NCI-H82 treated with DMSO at 0.1 percent for 48 hours (cell line): Measurements from ENCODE around the gene CACNB3.
A peak's percentile ranks its signal among the peaks of the same experiment; 100 is the strongest.

Experiments used
- DNase-seq: peaks from one replicate; lab custom pipeline; 2025; ENCODE audit not compliant: unreplicated experiment; lab: John Stamatoyannopoulos, UW

Gene CACNB3

DNA sequence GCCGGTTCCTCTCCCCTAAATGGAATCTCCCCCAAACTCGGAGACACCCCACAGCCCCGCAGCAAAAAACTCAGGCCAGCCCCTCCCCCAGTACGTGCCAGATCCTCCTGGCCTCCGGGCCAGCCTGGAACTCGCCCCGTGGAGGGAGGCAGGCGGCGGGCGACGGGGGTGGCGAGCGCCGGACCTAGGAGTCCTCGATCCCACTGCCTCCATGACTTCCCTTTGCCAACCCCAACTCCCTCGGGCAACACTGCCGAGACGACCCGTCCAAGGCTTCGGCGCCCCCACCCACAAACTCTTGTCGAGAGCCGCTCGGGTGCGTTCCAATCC, 29.8 kb upstream of the CACNB3 start:
- no peak for DNase-seq

DNA sequence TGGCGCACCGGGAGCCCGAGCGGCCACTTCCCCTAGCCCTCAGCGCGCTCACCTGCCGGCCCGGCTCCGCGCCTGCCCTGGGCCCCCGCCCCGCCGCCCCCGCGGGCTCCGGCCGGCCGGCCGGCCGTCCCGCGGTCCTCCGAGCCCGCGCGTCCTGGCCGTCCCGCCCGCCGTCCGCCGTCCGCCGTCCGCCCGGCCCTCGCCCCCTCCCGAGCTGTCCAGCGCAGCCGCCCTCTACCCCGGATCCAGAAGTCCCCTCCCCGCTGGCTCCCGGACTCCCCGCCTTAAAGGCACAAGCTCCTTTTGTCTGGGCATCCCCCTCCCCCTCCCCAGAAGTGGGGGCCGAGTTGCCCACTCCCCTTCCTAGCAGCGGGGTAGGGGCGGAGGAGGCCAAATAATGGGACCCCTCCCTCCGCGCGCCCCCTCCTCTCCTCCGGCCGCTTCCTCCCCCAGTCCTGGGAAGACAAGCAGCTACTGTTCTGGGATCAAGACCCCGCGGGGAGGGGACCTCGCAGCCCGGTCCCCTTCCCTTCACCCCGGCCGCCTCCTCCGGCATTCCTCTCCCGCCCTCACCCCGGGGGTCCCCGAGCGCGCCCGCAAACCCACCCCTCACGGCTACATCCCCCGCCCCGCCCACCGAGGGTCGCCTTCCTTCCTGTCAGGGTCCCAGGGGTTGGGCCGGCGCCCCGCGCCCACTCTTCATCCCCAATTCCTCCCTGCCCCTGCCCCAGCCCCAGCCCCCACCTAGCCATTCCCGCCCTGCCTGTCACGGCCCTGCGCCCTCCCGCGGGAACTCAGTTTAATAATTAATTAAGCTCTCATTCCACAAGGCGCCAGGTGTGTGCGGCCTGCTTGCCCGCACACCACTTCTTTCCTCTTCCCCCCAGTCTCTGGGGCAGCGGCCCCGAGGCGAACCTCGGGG, 29.2 kb upstream of the CACNB3 start, which contains the start of gene ADCY6:
Gene ADCY6, minus strand, starts transcription at position 236 of the 922 bp plus-strand sequence. CDS start 5,655 bp downstream, outside the sequence.
- peak; percentile 10 for DNase-seq

DNA sequence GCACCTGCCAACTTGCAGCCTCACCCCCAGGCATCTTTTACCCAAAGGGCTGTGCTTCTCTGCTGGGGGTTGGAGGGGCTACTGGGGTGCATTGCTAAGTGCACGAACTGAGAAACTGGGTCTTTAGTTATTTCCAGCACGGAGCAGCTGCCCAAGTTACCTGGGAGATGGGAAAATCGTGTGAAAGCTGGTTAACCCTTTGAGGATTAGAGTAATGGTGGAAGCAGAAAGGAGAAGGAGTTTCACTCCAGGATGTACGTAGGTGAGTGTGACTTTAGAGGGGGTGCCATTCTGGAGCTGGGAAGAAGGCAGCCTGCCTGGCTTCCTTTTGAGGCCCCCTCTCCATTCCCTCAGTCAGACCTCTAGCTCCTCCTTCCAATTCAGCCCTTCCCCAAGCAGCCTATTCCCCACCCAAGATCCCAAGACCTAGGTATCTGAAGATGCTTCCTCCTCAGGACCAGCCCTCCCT, 28.4 kb upstream of the CACNB3 start:
- no peak for DNase-seq

DNA sequence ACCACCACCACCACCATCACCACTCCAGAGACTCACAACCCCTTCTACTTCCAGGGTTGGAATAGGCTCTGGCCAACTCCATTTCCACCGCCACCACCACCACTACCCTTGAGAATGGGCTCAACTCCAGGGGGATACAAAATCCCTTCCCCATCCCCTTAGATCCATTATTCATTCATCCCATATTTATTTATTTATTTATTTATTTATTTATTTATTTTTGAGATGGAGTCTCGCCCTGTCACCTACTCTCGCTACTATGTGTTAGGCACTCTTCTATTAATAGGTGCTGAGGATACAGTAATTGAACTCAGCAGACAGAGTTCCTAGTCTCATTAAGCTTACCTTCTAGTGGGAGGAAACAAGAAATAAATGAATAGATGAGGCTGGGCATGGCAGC, 24.6 kb upstream of the CACNB3 start:
- no peak for DNase-seq

DNA sequence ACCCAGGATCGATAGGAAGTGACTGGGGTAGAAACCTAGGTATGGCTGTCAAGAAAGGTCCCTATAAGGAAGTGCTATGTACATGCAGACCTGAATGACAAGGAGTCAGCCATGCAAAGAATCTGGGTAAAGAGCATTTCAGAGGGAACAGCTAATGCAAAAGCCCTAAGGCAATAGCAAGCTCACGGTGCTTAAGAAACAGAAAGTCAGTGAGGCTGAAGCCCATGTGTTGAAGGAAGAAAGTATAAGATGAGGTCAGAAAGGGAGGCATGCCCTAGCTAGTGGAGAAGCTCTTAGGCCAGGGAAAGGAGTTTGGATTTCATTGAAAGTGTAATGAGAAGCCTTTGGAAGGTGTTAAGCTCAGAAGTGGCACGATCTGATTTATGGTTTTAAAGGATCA, 23.4 kb upstream of the CACNB3 start:
- DNase-seq: no peak

DNA sequence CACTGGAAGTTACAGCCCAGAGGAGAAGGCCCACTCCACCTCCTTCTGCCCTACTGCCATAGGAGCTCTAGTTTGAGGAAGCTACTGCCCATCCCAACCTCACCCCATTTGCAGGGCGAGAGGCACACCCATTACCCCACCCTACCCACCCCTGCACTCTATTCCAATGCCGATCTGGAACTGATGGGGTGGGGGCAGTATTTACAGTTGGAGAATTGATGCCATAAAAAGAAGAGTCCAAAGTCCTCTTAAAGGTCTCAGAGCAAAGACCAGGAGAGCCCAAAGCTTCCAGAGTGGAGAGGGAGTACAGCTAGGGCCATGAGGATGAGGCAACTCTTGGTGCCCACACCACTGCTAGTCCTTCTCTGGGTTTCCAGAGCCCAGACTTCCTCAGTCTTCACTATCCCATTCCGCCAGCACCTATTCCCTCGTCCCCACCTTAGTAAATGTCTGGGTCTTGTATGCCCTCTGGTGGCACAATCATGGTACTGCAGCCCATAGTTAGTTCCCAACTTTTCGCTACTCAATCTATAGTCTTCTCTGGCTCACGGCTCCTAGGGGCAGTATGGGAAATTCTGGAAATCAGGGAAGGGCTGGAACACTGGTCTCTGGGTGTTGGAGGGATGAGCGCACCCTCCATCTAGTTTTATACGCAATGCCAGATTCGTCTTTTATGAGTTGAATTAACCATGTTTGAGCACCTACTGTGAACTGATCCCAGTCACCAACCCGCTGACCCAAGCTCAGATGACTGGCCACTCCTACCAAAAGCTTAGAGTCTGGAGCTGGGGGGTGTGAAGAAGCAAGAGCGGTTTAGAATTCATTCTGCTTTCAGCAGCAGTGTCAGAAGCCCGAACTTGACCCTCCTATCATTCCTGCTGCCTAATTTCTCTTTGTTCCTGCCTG, 22.5 kb upstream of the CACNB3 start:
- DNase-seq: peak; percentile 62

DNA sequence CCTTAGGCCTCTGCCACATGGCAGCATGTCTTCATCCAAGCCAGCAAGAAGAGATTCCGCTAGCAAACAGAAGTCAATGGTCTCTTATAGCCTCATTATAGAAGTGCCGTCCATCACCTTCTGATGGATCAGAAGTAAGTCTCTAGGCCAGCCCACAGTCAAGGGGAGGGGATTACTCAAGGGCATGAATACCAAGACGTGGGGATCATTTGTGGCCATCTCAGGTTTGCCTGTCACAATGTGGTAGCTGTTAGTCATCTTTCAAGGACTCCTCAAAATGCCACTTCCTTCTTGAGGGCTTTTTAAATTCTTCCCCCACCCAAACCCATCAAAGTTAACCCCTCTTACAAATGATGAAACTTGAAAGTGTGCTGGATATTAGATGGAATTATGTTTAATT, 21.3 kb upstream of the CACNB3 start:
- no peak for DNase-seq

DNA sequence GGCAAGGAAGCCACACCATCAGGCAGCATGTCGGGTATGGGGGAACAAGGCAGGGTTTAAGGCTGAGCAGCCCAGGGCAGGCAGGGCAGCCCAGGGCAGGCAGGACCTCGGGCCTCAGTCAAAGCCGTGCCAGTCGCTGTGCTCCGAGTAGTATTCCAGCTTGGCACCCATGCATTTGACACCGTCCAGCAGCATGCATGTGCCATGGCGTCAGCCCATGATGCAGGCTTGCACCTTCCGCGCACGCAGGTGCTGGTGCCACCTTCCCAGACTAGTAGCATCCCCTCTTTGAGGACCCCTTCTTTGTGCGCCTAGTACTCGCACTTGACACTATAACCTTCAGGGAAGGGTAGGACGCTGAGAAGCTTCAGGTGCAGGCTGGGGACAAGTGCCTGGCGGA, 17.8 kb upstream of the CACNB3 start:
- DNase-seq: no peak

DNA sequence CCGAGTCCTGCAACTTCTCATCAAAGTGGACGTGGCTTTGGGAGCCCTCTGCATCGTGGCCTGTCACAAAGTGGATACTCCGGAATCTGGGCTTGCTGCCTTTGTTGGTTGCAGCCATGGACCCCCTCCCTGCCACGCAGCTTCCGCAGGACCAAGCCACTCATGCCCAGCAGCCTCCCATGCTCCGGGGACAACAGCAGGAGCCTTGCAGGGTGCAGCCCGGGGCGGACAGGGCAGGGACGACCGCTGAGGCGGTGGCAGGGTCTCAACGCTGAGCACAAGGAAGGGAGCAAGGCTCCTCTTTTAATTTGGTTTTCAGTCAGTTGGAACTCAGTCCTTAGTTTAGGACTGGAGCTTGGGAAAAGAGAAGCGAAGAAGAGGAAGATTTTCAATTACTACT, 17.3 kb upstream of the CACNB3 start:
- DNase-seq: no peak

DNA sequence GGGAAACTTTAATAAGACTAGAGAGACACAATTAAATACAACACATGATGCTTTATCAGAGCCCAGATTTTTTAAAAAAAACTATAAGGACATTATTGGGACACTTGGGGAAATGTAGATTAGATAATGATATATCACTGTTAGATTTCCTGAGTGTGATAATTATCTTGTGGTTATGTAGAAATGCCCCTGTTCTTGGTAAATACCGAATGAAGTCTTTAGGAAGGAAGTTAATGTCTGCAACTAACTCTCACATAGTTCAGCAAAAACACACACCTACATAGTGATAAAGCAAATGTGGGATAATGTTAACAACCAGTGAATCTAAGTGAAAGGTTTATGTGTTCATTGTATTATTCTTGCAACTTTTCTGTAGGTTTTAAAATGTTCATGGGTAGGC, 14.6 kb upstream of the CACNB3 start:
- no peak for DNase-seq

DNA sequence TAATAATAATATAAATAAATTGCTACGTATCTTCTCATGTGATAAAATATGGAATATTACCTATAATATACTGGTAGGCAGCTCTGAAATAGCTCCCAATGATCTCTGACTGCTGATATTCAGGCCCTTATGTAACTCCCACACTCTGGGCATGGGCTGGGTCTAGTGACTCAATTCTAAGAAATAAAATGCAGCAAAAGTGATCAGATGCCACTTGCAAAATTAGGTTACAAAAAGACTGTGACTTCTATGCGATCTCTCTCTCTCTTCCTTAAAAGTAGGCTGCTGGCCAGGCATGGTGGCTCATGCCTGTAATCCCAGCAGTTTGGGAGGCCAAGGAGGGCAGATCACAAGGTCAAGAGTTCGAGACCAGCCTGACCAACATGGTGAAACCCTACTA, 10.3 kb upstream of the CACNB3 start:
- DNase-seq: no peak

DNA sequence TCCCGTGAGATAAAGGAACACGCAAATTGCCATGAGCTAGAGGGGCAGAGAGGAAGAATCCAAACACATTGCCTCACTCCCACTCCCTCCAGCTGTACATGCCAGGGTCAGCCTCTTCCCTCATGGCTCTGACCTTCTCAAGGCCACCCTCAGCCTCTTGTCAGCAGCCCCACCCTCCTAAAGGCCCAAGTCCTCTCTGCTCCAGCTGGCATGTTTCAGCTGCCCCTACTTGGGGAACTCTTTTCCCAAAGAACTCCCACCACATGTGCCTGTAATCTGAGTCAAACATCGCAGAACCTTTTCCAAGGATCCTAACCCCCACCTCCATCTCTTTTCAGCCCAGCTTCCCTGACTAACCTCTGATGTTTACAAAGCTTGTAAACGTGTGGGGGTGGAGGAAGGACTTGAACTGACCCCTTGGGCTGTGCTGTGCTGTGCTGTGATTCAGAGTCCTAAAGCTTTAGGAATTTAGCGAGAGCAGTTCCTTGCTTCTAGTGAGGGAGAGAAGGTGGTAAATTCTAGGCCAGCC, 7.3 kb upstream of the CACNB3 start:
- DNase-seq: no peak

DNA sequence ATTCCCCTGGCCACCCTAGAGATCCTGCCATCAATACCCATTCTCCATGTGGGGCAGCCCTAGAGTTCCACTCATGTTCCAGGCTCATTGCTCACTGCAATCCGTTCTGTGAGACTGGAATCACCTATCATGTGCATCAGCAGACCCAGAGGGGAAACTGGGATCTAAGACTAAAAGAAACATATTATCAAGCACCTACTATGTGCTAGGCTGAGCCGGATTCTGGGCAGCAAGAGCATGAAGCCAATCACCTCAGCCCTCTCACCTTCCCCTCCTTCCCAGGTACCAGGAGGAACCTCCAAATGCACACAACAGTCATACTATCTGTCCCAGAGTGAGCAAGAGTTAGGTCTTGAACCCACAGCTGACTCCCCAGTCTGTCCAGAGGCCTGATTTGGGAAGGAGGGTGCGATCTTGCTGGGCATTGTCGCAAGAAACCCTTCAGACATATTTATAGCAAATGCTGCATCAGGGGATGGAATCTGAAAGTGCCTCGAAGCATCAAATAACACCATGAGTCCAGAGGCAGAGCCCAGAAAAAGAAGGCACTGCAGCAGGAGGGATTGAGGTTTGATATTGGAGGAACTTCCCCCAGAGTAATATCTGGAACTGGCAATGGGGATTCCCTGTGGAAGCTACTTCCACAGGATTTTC, 6.7 kb upstream of the CACNB3 start:
- DNase-seq: no peak

DNA sequence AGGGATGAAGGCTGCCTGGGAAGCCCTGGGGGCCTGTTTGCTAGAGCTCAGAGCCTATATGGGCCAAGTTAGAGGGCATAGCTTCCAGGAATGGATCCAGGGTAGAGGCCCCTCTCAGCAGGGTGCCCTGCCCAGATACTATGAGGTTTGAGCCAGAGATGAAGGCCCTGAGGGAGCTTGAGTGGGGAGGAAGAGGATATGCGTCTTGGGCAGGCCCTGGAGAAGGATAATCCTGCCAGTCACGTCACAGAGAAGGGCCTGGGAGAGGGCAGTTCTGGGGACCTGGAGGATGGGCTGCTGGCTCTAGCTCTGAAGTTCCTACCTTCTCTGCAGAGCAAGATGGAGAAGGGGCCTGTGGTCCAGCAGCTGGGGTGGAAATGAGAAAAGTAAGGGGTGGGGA, 5.9 kb upstream of the CACNB3 start:
- DNase-seq: no peak

DNA sequence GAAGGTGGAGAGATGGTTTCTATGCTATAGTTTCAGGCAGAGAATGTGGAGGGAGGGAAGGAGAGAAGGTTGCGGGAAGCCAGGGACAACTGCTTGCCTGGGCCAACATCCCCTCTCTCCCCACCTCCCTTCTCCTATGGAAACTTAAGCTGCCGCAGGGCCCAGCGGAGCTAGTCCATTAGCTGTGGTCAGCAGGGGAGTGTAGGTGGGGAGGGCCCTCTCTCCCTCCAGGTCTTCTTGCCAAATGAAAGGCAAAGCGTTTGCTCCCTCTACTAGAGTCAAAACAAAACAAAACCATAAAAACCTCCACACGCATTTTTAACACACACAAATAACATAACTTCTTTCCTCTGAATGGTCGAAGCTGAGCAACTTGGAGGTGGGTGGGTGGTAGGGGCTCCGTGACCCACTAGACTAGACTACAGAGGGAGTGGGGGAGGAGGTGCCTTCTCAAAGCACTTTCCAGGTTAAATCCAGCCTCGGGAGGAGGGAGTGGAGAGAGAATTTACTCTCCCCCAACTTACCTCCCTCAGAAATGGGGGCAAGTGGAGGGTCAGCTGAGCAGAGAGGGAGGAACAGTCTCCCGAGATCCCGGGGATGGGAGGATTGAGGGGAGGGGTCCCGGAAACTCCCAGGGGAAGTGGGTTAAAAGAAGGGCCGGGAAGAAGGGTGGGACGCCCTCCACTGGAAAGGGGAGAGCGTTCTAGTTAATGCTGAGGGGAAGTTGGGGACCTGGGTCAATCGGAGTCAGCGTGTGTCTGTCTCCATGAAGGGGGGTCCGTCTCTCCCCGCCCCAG, 4.6 kb upstream of the CACNB3 start:
- no peak for DNase-seq

DNA sequence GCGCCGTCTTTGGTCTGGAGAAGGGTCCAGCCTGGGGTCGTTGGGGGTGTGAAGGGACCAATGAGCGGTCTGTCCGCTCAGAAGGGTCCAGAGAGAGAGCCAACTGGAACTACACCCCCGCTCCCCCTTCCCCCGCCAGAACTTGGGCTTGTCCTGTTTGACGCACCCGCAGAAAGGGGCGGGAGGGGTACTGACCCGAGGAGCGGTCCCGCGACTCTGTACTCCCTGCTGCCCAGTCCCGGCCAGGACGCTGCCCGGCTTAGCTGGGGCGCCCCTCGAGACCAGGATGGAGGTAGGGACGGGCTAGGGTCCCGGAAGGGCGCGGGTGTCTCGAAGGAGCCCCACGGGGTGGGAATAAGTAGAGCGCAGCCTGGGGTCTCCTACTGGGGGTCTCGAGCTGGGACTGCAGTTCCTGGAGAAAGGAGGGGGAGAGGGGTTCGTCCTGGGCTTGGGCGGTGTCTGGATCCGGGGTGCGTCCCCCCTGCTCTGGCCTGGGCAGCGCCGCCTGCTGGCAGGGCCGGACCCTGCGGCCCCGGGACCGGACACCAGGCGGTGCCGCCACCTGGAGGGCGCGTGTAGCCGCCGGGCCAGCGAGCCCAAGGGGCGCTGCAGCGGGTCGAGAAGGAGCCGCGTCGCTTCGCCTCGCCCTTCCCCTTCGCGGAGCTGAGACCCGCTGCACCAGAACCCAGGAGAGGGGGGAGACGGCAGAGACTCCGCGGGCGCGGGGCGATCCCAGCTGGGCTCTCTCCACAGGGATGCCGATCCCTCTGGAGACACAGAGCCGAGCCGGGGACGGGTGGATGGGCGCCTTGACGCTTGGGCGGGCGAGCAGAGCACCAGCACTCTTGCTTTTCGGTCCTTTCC, 3.8 kb upstream of the CACNB3 start:
- DNase-seq: peak; percentile 10

DNA sequence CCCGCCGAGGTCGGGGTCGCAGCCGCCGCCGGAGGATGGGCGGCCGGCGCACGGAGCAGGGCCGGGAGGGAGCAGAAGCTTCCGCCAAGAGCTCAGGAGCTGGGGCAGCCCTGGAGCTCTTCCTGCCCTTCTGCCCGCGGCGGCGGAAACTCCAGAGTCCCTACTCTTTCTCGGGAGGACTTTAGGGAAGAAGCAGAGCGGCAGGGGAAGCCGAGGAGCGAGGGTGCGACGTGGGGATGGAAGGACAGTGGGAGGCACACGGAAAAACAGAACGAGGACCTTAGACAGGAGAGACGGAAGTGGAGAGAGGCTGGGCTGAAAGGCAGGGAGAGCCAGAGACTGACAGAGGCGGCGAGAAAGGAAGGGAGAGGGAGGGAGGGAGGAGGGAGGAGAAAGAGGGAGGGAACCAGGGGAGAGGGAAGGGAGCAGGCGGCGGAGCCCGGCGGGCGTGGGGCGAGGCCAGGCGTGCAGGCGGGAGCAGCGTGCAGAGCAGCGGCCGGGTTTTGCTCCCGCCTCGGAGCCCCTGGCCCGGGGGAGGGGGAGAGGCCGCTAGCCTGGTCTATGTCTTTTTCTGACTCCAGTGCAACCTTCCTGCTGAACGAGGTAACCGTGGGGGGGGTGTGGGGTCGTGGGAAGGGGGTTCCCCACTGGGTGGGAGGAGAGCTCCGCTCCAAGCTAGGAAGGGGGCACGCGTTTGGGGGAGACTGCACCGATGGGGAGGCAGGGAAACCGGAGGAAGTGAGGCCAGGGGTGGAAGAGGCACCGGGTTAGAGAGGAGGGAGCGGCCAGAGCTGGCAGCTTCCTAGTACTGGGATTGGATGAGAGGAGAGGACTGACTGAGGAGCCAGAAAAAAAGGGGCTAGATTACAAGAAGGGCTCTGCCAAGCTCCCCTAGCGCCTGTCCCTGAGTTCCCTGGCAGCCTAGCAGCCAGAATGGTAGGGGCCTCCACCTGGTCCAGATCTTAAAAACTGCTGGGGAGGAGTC, 2.9 kb upstream of the CACNB3 start:
- DNase-seq: peak; percentile 70

DNA sequence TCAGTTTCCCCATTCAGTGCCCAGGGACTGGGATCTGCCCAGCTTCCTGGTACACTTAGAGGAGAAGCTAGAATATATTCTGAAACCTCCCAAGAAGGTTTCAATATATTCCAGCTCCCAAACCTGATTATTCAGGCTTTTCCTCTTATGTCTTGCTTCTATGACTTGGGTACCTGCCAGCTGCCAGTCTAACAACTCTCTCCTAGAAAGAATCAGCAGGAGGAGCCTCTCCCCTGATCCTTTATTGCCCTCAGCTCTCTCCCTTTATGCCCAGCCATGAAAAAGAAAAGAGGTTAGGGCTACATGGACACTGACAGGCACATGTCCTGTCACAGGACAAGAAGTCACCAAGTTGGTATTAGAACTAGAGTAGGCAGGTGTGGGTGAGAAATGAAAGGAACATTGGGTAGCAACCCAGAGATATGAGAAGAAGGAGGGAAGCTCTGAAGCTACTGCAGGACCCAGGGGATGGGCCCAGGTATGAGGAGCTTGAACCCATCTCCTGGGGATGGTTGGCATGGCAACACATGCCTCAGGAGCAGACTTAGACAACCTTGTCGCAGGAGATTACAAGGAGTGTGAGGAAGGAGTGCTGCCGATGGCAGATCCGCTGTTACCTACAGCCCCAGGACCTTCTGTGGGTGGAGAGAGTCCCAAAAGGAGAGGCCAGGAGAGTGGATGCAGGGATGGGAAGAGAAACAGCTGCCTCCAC, 2.0 kb upstream of the CACNB3 start:
- DNase-seq: no peak
